ENCODE measurements around the gene TGM3. TPM values are rescaled to one million over a fixed set of nuclear protein-coding genes. Genes with fewer than 3 reads are reported as not detected.

Gene TGM3
- polyA plus RNA-seq, 4 donors = 0.08 to 0.70 (median 0.50) TPM

DNA sequence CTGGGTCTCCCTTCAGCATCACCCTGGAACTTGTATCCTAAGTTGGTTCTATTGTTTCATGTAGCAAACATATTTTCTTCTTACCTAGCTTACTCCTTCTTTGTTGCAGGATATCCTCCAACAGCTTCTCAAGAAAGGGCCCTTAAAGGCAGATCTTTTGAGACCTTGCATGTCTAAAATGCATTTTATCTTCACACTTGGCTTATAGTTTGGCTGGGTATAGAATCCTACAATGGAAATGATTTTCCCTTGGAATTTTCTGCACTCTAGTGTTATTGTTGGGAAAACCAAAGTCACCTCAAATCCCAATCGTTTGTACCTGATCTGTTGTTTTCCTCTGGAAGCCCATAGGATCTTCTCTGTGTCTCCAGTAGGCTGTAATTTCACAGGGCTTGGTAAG is 72.8 kb downstream of the TGM3 start:
- no peak for DNase-seq (ENCODE audit: low read depth in 4 of 4, low spot score in 3 of 4)

GRCh38 chr20:2373098-2373497 is 77.3 kb downstream of the TGM3 start:
- no peak for DNase-seq (ENCODE audit: low read depth in 4 of 4, low spot score in 3 of 4)

- DNase-seq (ENCODE audit: low read depth in 4 of 4, low spot score in 3 of 4) = no peak
These were observed 78.7 kb downstream of the TGM3 start for GRCh38 chr20:2374346-2375125.

DNA sequence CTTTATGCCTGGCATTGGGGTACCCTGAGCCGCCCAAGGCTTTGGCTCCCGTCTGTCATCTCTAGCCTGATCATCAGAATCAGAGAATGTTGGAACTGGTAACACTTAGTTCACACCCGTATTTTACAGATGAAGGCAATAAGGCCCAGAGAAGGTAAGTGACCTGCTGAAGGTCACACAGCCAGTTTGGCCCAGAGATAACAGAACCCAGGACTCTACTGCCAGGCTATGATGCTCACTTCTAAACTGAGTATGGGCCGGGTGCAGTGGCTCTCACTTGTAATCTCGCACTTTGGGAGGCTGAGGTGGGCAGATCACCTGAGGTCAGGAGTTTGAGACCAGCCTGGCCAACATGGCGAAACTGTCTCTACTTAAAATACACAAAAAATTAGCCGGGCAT is 83.1 kb downstream of the TGM3 start:
- DNase-seq (ENCODE audit: low read depth in 4 of 4, low spot score in 3 of 4) = no peak

DNA sequence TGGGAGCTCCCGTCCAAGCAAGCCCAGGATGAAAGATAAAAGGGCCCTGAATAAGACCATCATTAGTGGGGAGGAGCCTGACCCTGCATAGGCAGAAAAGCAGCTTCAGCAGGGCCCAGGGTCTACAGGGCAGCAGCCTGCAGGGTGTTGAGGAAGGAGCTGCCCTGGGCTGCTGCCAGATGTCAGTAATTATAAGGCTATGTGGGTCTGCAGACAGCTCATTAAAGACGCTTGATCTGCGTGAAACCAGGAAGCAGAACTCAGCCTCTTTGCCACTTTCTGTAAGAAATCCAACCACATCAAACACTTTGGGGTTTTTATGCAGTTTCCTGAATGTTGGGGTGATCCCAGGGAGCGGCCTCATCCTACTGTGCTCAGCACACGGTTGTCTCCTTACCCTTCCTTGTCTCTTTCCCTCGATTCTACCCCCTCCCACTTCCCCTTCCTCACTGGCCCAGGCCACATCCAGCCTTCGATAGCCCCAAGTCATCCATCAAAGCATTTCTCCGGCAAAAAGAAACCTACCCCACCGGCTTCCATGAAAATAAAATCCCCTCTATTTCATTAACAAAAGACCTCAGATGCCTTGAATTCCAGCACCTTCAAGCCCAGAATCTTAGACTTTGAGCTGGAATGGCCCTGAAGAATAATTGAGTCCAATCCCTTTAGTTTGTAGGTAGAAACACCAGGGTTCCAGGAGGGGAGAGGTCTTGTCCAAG is 83.9 kb downstream of the TGM3 start:
- no peak for DNase-seq (ENCODE audit: low read depth in 4 of 4, low spot score in 3 of 4)

- no peak for DNase-seq (ENCODE audit: low read depth in 4 of 4, low spot score in 3 of 4)
These were observed 84.8 kb downstream of the TGM3 start, which contains the start of gene TGM6 for GRCh38 chr20:2380601-2381000. Gene TGM6 (plus strand): TSS chr20:2380901. CDS start chr20:2380969, 68 bp downstream.

- no peak for DNase-seq (ENCODE audit: low read depth in 4 of 4, low spot score in 3 of 4)
These were observed 85.5 kb downstream of the TGM3 start for GRCh38 chr20:2381303-2381702.

DNA sequence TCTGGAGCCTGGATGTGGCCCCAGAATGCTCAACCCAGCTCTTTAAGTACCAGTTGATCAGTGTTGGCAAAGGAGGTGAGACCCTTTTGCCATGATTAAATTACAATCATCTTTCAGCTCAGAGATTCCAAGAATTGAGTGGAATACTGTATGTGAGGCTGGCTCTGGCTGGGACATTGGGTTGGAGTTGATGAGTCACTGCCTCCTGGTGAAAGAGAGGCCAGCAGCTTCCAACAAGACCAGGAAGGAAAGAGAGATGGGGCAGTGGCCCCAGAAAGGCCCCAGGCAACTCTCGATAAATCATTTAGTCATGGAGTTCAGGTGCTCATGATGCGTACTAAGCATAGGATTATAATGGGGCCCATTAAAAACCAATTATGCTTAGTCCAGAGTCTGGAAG is 87.0 kb downstream of the TGM3 start:
- DNase-seq (ENCODE audit: low read depth in 4 of 4, low spot score in 3 of 4) = no peak

DNA sequence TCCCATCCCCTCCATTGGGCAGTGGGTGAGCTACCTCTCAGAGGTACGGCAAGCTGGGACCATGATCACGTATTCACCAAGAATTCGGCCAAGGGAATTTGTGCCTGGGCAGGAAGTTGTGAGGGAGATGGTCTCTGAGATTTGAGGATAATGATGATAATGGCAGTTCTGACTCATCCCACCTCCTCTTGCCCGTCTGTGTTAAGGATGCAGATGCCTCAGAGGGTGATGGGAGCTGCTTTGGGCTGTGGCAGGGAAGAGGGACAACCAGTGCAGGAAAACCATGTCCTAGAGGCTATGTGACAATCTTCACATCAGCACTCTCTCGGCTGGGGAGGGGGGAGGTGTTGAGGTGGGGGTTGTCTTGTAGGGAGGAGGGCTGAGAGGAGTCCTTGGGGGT is 89.2 kb downstream of the TGM3 start:
- DNase-seq (ENCODE audit: low read depth in 4 of 4, low spot score in 3 of 4) = no peak

- no peak for DNase-seq (ENCODE audit: low read depth in 4 of 4, low spot score in 3 of 4)
These were observed 89.7 kb downstream of the TGM3 start for GRCh38 chr20:2385496-2385895.

DNA sequence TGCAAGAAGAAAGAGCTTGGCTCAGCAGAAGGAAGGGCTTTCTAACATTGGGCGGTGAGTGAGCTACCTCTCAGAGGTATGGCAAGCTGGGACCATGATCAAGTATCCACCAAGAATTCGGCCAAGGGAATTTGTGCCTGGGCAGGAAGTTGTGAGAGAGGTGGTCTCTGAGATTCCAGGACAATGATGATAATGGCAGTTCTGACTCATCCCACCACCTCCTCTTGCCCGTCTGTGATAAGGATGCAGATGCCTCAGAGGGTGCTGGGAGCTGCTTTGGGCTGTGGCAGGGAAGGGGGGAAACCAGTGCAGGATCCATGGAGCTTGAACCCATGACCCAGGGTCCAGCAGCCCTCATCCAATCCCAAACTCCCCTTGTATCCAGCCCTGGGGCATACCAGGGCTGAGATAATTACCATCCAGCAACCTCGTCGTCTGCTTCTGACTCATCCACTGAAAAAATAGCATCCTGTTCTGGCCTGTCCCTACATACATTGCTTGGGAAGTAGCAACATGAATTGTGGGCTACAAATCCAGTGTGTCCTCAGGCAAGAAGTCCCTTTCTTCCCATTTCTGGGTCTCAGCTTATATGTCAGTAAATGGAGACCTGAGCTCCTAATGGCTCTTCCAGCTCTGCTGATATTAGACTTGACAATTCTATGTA is 90.8 kb downstream of the TGM3 start:
- no peak for DNase-seq (ENCODE audit: low read depth in 4 of 4, low spot score in 3 of 4)

GRCh38 chr20:2387180-2387577 is 91.4 kb downstream of the TGM3 start:
- no peak for DNase-seq (ENCODE audit: low read depth in 4 of 4, low spot score in 3 of 4)

- DNase-seq (ENCODE audit: low read depth in 4 of 4, low spot score in 3 of 4) = no peak
These were observed 91.8 kb downstream of the TGM3 start for GRCh38 chr20:2387580-2387979.

Other genes with a start within 250 kb of the TGM3 start
- gene STK35, start 194.2 kb upstream of the TGM3 start, polyA plus RNA-seq (ENCODE audit: insufficient read length in 4 of 4) = 10 to 100 TPM; 15.5 to 19.0 (median 17.0) TPM
- not detected for gene TGM6, start 84.9 kb downstream of the TGM3 start, polyA plus RNA-seq (ENCODE audit: insufficient read length in 4 of 4)
- 100 to 1,000 TPM in 3 of 4 donors, 10 to 100 TPM in 1; 84.1 to 171 (median 130) TPM for gene SNRPB, start 174.8 kb downstream of the TGM3 start, polyA plus RNA-seq (ENCODE audit: insufficient read length in 4 of 4)
- gene ZNF343, start 212.9 kb downstream of the TGM3 start, polyA plus RNA-seq (ENCODE audit: insufficient read length in 4 of 4) = 10 to 100 TPM; 11.0 to 20.7 (median 15.7) TPM
- under 1 TPM; 0.09 to 0.44 (median 0.13) TPM for gene TMC2, start 240.6 kb downstream of the TGM3 start, polyA plus RNA-seq (ENCODE audit: insufficient read length in 4 of 4)